B cell (primary cell): ENCODE results near the gene KLHL33. TPM values are rescaled to one million over a fixed set of nuclear protein-coding genes. Genes with fewer than 3 reads are reported as not detected.

Source experiments
- ATAC-seq: fragments of 200-7000 bp; cut with Tn5 transposase; one replicate; pipeline ENCODE4 v1.10.0; 2021; ENCODE audit warnings: low read depth, mild to moderate bottlenecking, moderate number of reproducible peaks, moderate library complexity
- CTCF ChIA-PET: fragments of 350-600 bp; sonication (Branson Sonifier 250); formaldehyde crosslinking; loops from one replicate; lab custom pipeline; 2021; ENCODE audit warnings: antibody characterized with exemption, inconsistent platforms; lab: Charles Lee
- POLR2A ChIA-PET: fragments of 350-600 bp; sonication (Branson Sonifier 250); formaldehyde crosslinking; loops from one replicate; lab custom pipeline; 2021; ENCODE audit warnings: antibody characterized with exemption; lab: Charles Lee
- DNase-seq: peaks from one replicate; pipeline ENCODE4 v3.0.0; 2013
- H2AFZ ChIP-seq: 2 replicates; pipeline ENCODE4 v1.6.1; 2012; ENCODE audit warnings: mild to moderate bottlenecking, low read depth, low read length; ENCODE audit not compliant: insufficient read depth, poor library complexity, severe bottlenecking
- H3K27ac ChIP-seq, 2 donors: 1 replicate in 1 of 2; 2 replicates in 1 of 2; pipeline ENCODE4 v1.5.1; 2012 to 2013; ENCODE audit warnings: low read length in 2 of 2, mild to moderate bottlenecking in 2 of 2, moderate library complexity in 1 of 2
- H3K27me3 ChIP-seq, 4 experiments: fragments of 200-600 bp in 1 of 4; sonication (generic) in 1 of 4; replicated peaks in 1 of 4; 1 replicate in 2 of 4; 2 replicates in 2 of 4; pipeline versions ENCODE4 v1.6.1 to v1.7.0; 2013 to 2016; ENCODE audit warnings: low read length in 3 of 4, mild to moderate bottlenecking in 2 of 4, mixed read lengths in 1 of 4, moderate library complexity in 1 of 4; ENCODE audit not compliant: insufficient read depth in 4 of 4, control insufficient read depth in 3 of 4; ENCODE audit errors: control extremely low read depth in 1 of 4
- H3K36me3 ChIP-seq, 2 experiments: replicated peaks in 1 of 2; 1 replicate in 1 of 2; 2 replicates in 1 of 2; pipeline versions ENCODE4 v1.6.1 to v1.7.1; 2013; ENCODE audit warnings: low read length in 1 of 2; ENCODE audit not compliant: insufficient read depth in 2 of 2, control insufficient read depth in 1 of 2; ENCODE audit errors: control extremely low read depth in 1 of 2, extremely low read depth in 1 of 2
- H3K4me1 ChIP-seq, 2 donors: fragments of 200-600 bp in 1 of 2; sonication (generic) in 1 of 2; 1 replicate in 1 of 2; 2 replicates in 1 of 2; pipeline versions ENCODE4 v1.5.1 to v1.6.1; 2013 to 2017; ENCODE audit warnings: low read length in 2 of 2; ENCODE audit not compliant: control insufficient read depth in 2 of 2, insufficient read depth in 2 of 2
- H3K4me2 ChIP-seq: replicated peaks from 2 replicates; pipeline ENCODE3; 2012; ENCODE audit warnings: mild to moderate bottlenecking, low read depth, low read length; ENCODE audit not compliant: poor library complexity, severe bottlenecking
- H3K4me3 ChIP-seq, 5 experiments: fragments of 200-600 bp in 1 of 5; sonication (generic) in 1 of 5; 1 replicate in 3 of 5; 2 replicates in 2 of 5; pipeline versions ENCODE4 v1.5.1 to v1.7.0; 2011 to 2016; ENCODE audit warnings: low read length in 4 of 5, mild to moderate bottlenecking in 4 of 5, low read depth in 2 of 5, control low read depth in 1 of 5, moderate library complexity in 1 of 5; ENCODE audit not compliant: insufficient read depth in 1 of 5; ENCODE audit errors: control extremely low read depth in 1 of 5, extremely low read depth in 1 of 5
- H3K79me2 ChIP-seq: fragments of 200-600 bp; sonication (generic); one replicate; pipeline ENCODE4 v1.6.0; 2016; ENCODE audit warnings: low read length; ENCODE audit not compliant: control insufficient read depth, insufficient read depth
- H3K9ac ChIP-seq: fragments of 200-600 bp; sonication (generic); 2 replicates; pipeline ENCODE4 v1.6.1; 2017; ENCODE audit warnings: mild to moderate bottlenecking, low read length, moderate library complexity
- H3K9me3 ChIP-seq, 3 donors: one replicate each; pipeline versions ENCODE4 v1.6.1 to v1.7.1; 2013; ENCODE audit warnings: low read length in 2 of 3; ENCODE audit not compliant: control insufficient read depth in 2 of 3, insufficient read depth in 1 of 3; ENCODE audit errors: control extremely low read depth in 1 of 3
- H4K20me1 ChIP-seq: 2 replicates; pipeline ENCODE4 v1.6.0; 2012; ENCODE audit warnings: mild to moderate bottlenecking, low read length; ENCODE audit not compliant: insufficient read depth, control insufficient read depth, poor library complexity, severe bottlenecking
- H3K27ac Mint-ChIP-seq: one replicate; pipeline ENCODE4 v1.8.0; 2021; ENCODE audit warnings: mixed read lengths
- H3K27me3 Mint-ChIP-seq: one replicate; pipeline ENCODE4 v1.8.0; 2021; ENCODE audit warnings: mixed read lengths
- H3K4me1 Mint-ChIP-seq: one replicate; pipeline ENCODE4 v1.8.0; 2021; ENCODE audit warnings: mixed read lengths
- H3K4me3 Mint-ChIP-seq: one replicate; pipeline ENCODE4 v1.8.0; 2021; ENCODE audit warnings: mixed read lengths
- H3K9me3 Mint-ChIP-seq: one replicate; pipeline ENCODE4 v1.8.0; 2022; ENCODE audit warnings: mixed read lengths; ENCODE audit not compliant: insufficient read depth
- CTCF ChIP-seq: fragments of 200-600 bp; IDR thresholded peaks from one replicate; pipeline ENCODE4 v1.8.0; 2022; ENCODE audit warnings: antibody characterized with exemption, mild to moderate bottlenecking
- EZH2 ChIP-seq: IDR thresholded peaks from 2 replicates; pipeline ENCODE4 v1.6.1; 2012; ENCODE audit warnings: borderline replicate concordance, low read depth, mild to moderate bottlenecking, moderate library complexity, low read length; ENCODE audit not compliant: insufficient read depth, poor library complexity, severe bottlenecking
- WGBS: methylation state at CpG from one replicate; pipeline ENCODE4 v1.1.5; 2013; ENCODE audit warnings: missing lambda C conversion rate; ENCODE audit not compliant: insufficient coverage; 5-methylcytosine and 5-hydroxymethylcytosine counted together
- intact Hi-C: fragments of 100-400 bp; cut with micrococcal nuclease; formaldehyde crosslinking; loops from one replicate; pipeline ENCODE4 v1.10.0; 2022
- polyA plus RNA-seq: library from polyadenylated mRNA; depleted of rRNA; stranded (reverse); fragments of >200 nt; gene quantifications from 2 replicates; pipeline ENCODE4 v1.2.3, GENCODE V29; 2012
- total RNA-seq, 2 donors: library from RNA; stranded (reverse); fragments of 120-200 nt in 1 of 2; gene quantifications; 1 replicate in 1 of 2; 2 replicates in 1 of 2; pipeline versions ENCODE4 v1.2.3 to v1.2.4, GENCODE V29; 2013 to 2022

Gene KLHL33
- total and polyA plus RNA-seq, 2 donors (not counting 1 experiment from before 2014, with no cell fraction given): 0.20 to 0.25 TPM

DNA sequence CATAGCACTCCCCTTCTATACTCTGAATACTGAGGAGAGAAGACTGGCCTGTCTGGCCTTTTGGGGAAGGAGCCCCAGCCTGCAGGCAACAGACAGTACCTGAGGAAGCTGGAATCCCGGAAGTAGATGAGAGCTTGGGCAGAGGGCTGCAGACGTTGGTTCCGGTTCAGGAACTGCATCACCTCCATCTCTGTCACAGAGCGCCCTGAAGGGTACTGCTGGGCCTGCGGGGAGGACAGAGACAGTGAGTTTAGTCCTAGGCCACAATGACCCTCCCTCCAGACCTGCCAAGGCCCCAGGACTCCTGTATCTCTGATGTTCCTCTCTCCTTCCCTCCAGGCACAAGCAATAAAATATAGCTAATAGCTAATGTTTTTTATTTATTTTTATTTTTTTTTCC is 51.1 kb downstream of the KLHL33 start:
- intact Hi-C loops: no loop called here
- Mint-ChIP-seq H3K27ac (no peak overlapping the region), H3K4me1 (peaks cover 6% of the 10 kb centered on the region), H3K9me3 (no peaks in the 10 kb centered on the region), H3K27me3 (no peaks in the 10 kb centered on the region), H3K4me3 (no peak overlapping the region)
- Histone ChIP-seq H3K79me2 (peaks cover 5% of the 10 kb centered on the region), H3K27ac (no peak overlapping the region), H3K27me3 (no peaks in the 10 kb centered on the region), H3K4me1 (peaks cover 0 to 8% of the 10 kb centered on the region in 2 donors), H4K20me1 (peaks cover 10% of the 10 kb centered on the region), H3K4me3 (no peak overlapping the region), H3K9ac (no peak overlapping the region), H3K4me2 (no peak overlapping the region), H3K36me3 (peaks cover 33 to 96% of the 10 kb centered on the region in 2 experiments), H2AFZ (no peak overlapping the region), H3K9me3 (no peaks in the 10 kb centered on the region)
- no peak for DNase-seq
- no peak for TF ChIP-seq EZH2
- TF ChIP-seq CTCF: no peak
- 95% methylated on average over 3 of the region's 5 CpGs for WGBS
- CTCF ChIA-PET: interaction anchor here (0.6 to 1.2 kb wide), 3 partner anchors 10 to 55 kb away, joined by 3 to 4 read pairs (median 3); no protein-coding TSS in a partner anchor
- no peak for ATAC-seq
- POLR2A ChIA-PET: no interaction called here

DNA sequence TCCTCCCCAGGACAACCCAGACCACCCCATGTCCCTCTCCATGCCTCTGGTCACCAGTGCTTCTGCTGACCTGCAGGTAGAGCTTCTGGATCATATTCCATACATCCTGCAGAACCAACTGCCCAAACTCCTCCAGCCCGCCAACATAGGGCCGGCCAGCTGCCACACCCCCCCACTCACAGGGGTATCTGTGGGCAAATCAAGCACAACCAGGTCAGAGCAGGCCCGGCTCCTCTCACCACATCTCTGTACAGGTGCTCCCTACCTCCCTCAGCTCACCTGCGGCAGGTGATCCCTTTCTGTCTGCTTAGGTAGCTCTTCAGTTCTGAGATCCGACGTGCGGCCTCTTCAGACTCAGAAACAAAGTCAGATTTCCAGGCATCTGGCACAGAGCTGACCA is 51.6 kb downstream of the KLHL33 start:
- POLR2A ChIA-PET: no interaction called here
- intact Hi-C loops: no loop called here
- H3K4me2 ChIP-seq: no peak overlapping the region
- H3K79me2 ChIP-seq: peaks cover 5% of the 10 kb centered on the region
- no peak overlapping the region for H3K4me3 ChIP-seq
- TF ChIP-seq EZH2 (no peak), CTCF (no peak)
- H3K27ac ChIP-seq: no peak overlapping the region
- Mint-ChIP-seq H3K27ac (no peak overlapping the region), H3K27me3 (no peaks in the 10 kb centered on the region), H3K9me3 (no peaks in the 10 kb centered on the region), H3K4me1 (peaks cover 6% of the 10 kb centered on the region), H3K4me3 (no peak overlapping the region)
- no peak overlapping the region for H2AFZ ChIP-seq
- H3K9me3 ChIP-seq: no peaks in the 10 kb centered on the region
- CTCF ChIA-PET: interaction anchor here (0.9 to 1.2 kb wide), 2 partner anchors 9 to 55 kb away, joined by 3 to 4 read pairs; no protein-coding TSS in a partner anchor
- 84% methylated on average over 7 of the region's 7 CpGs for WGBS
- peaks cover 28 to 96% of the 10 kb centered on the region in 2 experiments for H3K36me3 ChIP-seq
- ATAC-seq (no peak), DNase-seq (no peak)
- H3K9ac ChIP-seq: no peak overlapping the region
- peaks cover 0 to 8% of the 10 kb centered on the region in 2 donors for H3K4me1 ChIP-seq
- peaks cover 10% of the 10 kb centered on the region for H4K20me1 ChIP-seq
- no peaks in the 10 kb centered on the region for H3K27me3 ChIP-seq
